Left forelimb (tissue), 1 donor: ENCODE measurements around the gene BMP8B.

ENCODE experiments used
- DNase-seq: peaks from one replicate; pipeline ENCODE4 v3.0.0-alpha.2; 2018; ENCODE audit warnings: low spot score

BMP8B gene

GRCh38 chr1:39758556-39759435 lies 29.9 kb downstream of the BMP8B start:
- DNase-seq, result no peak

GRCh38 chr1:39757501-39757900 lies 31.2 kb downstream of the BMP8B start:
- DNase-seq, result no peak

- no peak for DNase-seq
Observed at GRCh38 chr1:39755965-39756659, 32.6 kb downstream of the BMP8B start.

GRCh38 chr1:39754906-39755504 lies 33.7 kb downstream of the BMP8B start:
- DNase-seq, result no peak

GRCh38 chr1:39754026-39754570 lies 34.6 kb downstream of the BMP8B start:
- DNase-seq, result no peak

- no peak for DNase-seq
Observed at GRCh38 chr1:39753132-39754025, 35.3 kb downstream of the BMP8B start.

GRCh38 chr1:39752703-39753102 lies 36.0 kb downstream of the BMP8B start:
- DNase-seq, result no peak

GRCh38 chr1:39751595-39751994 lies 37.1 kb downstream of the BMP8B start:
- no peak for DNase-seq

- no peak for DNase-seq
Observed at GRCh38 chr1:39745016-39745670, 43.5 kb downstream of the BMP8B start.

- DNase-seq, result peak; percentile 93
Observed at GRCh38 chr1:39738622-39739366, 49.9 kb downstream of the BMP8B start, which contains the start of gene PPIE. Gene PPIE, plus strand, starts transcription at chr1:39738882. Its CDS starts 19 bp downstream, at chr1:39738901.

- DNase-seq, result no peak
Observed at GRCh38 chr1:39737546-39738169, 51.0 kb downstream of the BMP8B start.

- no peak for DNase-seq
Observed at GRCh38 chr1:39735731-39736130, 52.9 kb downstream of the BMP8B start.

- no peak for DNase-seq
Observed at GRCh38 chr1:39733161-39733560, 55.5 kb downstream of the BMP8B start.

- no peak for DNase-seq
Observed at GRCh38 chr1:39732730-39733129, 55.9 kb downstream of the BMP8B start.

- no peak for DNase-seq
Observed at GRCh38 chr1:39729842-39730241, 58.8 kb downstream of the BMP8B start.

- DNase-seq, result no peak
Observed at GRCh38 chr1:39729030-39729429, 59.6 kb downstream of the BMP8B start.

- no peak for DNase-seq
Observed at GRCh38 chr1:39727932-39728317, 60.7 kb downstream of the BMP8B start.

GRCh38 chr1:39727221-39727931 lies 61.3 kb downstream of the BMP8B start:
- no peak for DNase-seq

- no peak for DNase-seq
Observed at GRCh38 chr1:39726600-39726999, 62.1 kb downstream of the BMP8B start.
